WTC11 (cell line): Measurements from ENCODE around the gene CLOCK. TPM values are rescaled to one million over a fixed set of nuclear protein-coding genes. Genes with fewer than 3 reads are reported as not detected.

ENCODE experiments used
- ATAC-seq: fragments of 200-7000 bp; cut with Tn5 transposase; 2 replicates; pipeline ENCODE4 v1.10.0; 2021; ENCODE audit warnings: mild to moderate bottlenecking, moderate library complexity
- CTCF ChIA-PET: fragments of 300-600 bp; sonication (Branson Sonifier 250); formaldehyde crosslinking; loops from one replicate; lab custom pipeline; 2021; ENCODE audit warnings: antibody characterized with exemption; lab: Charles Lee
- POLR2A ChIA-PET: fragments of 350-600 bp; sonication (Branson Sonifier 250); formaldehyde crosslinking; loops from one replicate; lab custom pipeline; 2021; ENCODE audit warnings: antibody characterized with exemption; lab: Charles Lee
- DNase-seq: peaks from one replicate; pipeline ENCODE4 v3.0.0; 2021; ENCODE audit warnings: low spot score
- H3K27ac Mint-ChIP-seq: 2 replicates; pipeline ENCODE4 v1.8.0; 2021; ENCODE audit warnings: mixed read lengths
- H3K27me3 Mint-ChIP-seq: 2 replicates; pipeline ENCODE4 v1.8.0; 2021; ENCODE audit warnings: low read depth, mild to moderate bottlenecking, moderate library complexity, mixed read lengths
- H3K36me3 Mint-ChIP-seq: 2 replicates; pipeline ENCODE4 v1.8.0; 2021; ENCODE audit warnings: mixed read lengths
- H3K4me1 Mint-ChIP-seq: 2 replicates; pipeline ENCODE4 v1.8.0; 2022; ENCODE audit warnings: mixed read lengths
- H3K4me3 Mint-ChIP-seq: 2 replicates; pipeline ENCODE4 v1.8.0; 2021; ENCODE audit warnings: mild to moderate bottlenecking, moderate library complexity, mixed read lengths
- H3K9me3 Mint-ChIP-seq: 2 replicates; pipeline ENCODE4 v1.8.0; 2021; ENCODE audit warnings: mixed read lengths
- ATF2 ChIP-seq: sonication (generic); formaldehyde crosslinking; IDR thresholded peaks from 2 replicates; pipeline ENCODE4 v1.8.1; 2022; ENCODE audit warnings: low read depth, missing genetic modification reagents, borderline replicate concordance
- CBFB ChIP-seq: sonication (generic); formaldehyde crosslinking; IDR thresholded peaks from 2 replicates; pipeline ENCODE4 v1.8.1; 2022; ENCODE audit warnings: mild to moderate bottlenecking, low read depth, missing genetic modification reagents
- CREB1 ChIP-seq: sonication (generic); formaldehyde crosslinking; IDR thresholded peaks from 2 replicates; pipeline ENCODE4 v1.8.0; 2023; ENCODE audit warnings: mild to moderate bottlenecking, missing genetic modification reagents
- EMX1 ChIP-seq: fragments of 250-450 bp; sonication (Bioruptor Pico); IDR thresholded peaks from 2 replicates; pipeline ENCODE4 v1.8.0; 2021; ENCODE audit warnings: mild to moderate bottlenecking
- GRHL2 ChIP-seq: fragments of 250-450 bp; sonication (Bioruptor Pico); IDR thresholded peaks from 2 replicates; pipeline ENCODE4 v1.8.0; 2022; ENCODE audit warnings: mild to moderate bottlenecking, moderate library complexity; ENCODE audit not compliant: insufficient replicate concordance, severe bottlenecking
- GTF2I ChIP-seq: fragments of 250-450 bp; sonication (Bioruptor Pico); conservative IDR thresholded peaks from 2 replicates; pipeline ENCODE4 v1.4.0; 2021; ENCODE audit warnings: mild to moderate bottlenecking
- JUN ChIP-seq: sonication (generic); formaldehyde crosslinking; IDR thresholded peaks from 2 replicates; pipeline ENCODE4 v1.8.0; 2023; ENCODE audit warnings: mild to moderate bottlenecking, missing genetic modification reagents
- NFATC4 ChIP-seq: fragments of 250-450 bp; sonication (Bioruptor Pico); IDR thresholded peaks from 2 replicates; pipeline ENCODE4 v1.9.0; 2021; ENCODE audit warnings: mild to moderate bottlenecking
- SMAD3 ChIP-seq: sonication (generic); formaldehyde crosslinking; IDR thresholded peaks from 2 replicates; pipeline ENCODE4 v1.8.0; 2022; ENCODE audit warnings: missing genetic modification reagents, mild to moderate bottlenecking, borderline replicate concordance
- SMAD4 ChIP-seq: sonication (generic); formaldehyde crosslinking; IDR thresholded peaks from 2 replicates; pipeline ENCODE4 v1.8.0; 2022; ENCODE audit warnings: mild to moderate bottlenecking, missing genetic modification reagents
- SOX15 ChIP-seq: fragments of 250-450 bp; sonication (Bioruptor Pico); IDR thresholded peaks from 2 replicates; pipeline ENCODE4 v1.9.0; 2021; ENCODE audit warnings: mild to moderate bottlenecking
- SP1 ChIP-seq: sonication (generic); formaldehyde crosslinking; conservative IDR thresholded peaks from 2 replicates; pipeline ENCODE4 v1.8.1; 2022; ENCODE audit warnings: missing genetic modification reagents
- TCF7 ChIP-seq: sonication (generic); formaldehyde crosslinking; IDR thresholded peaks from 2 replicates; pipeline ENCODE4 v1.8.0; 2022; ENCODE audit warnings: mild to moderate bottlenecking, low read depth, missing genetic modification reagents, moderate library complexity
- TEAD4 ChIP-seq: sonication (generic); formaldehyde crosslinking; IDR thresholded peaks from 2 replicates; pipeline ENCODE4 v1.8.0; 2022; ENCODE audit warnings: mild to moderate bottlenecking, missing genetic modification reagents
- USF1 ChIP-seq: sonication (generic); formaldehyde crosslinking; IDR thresholded peaks from 2 replicates; pipeline ENCODE4 v1.8.0; 2022; ENCODE audit warnings: mild to moderate bottlenecking, missing genetic modification reagents
- ZNF138 ChIP-seq: sonication (generic); formaldehyde crosslinking; conservative IDR thresholded peaks from 2 replicates; pipeline ENCODE4 v1.8.1; 2022; ENCODE audit warnings: mild to moderate bottlenecking, moderate library complexity, missing genetic modification reagents
- ZNF232 ChIP-seq: sonication (generic); formaldehyde crosslinking; IDR thresholded peaks from 2 replicates; pipeline ENCODE4 v1.8.0; 2022; ENCODE audit warnings: mild to moderate bottlenecking, missing genetic modification reagents
- ZNF263 ChIP-seq: sonication (generic); formaldehyde crosslinking; IDR thresholded peaks from 2 replicates; pipeline ENCODE4 v1.8.1; 2022; ENCODE audit warnings: low read depth, mild to moderate bottlenecking, moderate library complexity, missing genetic modification reagents
- ZNF281 ChIP-seq: sonication (generic); formaldehyde crosslinking; IDR thresholded peaks from 2 replicates; pipeline ENCODE4 v1.8.0; 2023; ENCODE audit warnings: mild to moderate bottlenecking, missing genetic modification reagents
- ZNF396 ChIP-seq: fragments of 250-450 bp; sonication (Bioruptor Pico); IDR thresholded peaks from 2 replicates; pipeline ENCODE4 v1.8.0; 2021; ENCODE audit warnings: mild to moderate bottlenecking, moderate library complexity, borderline replicate concordance
- ZNF512 ChIP-seq: sonication (generic); formaldehyde crosslinking; IDR thresholded peaks from 2 replicates; pipeline ENCODE4 v1.8.1; 2022; ENCODE audit warnings: missing genetic modification reagents, borderline replicate concordance
- total RNA-seq: library from RNA; stranded (reverse); gene quantifications from 3 replicates; pipeline ENCODE4 v1.2.3, GENCODE V29; 2021
- TF ChIP-seq, protein P1 (sequence below): fragments of 250-450 bp; sonication (Bioruptor Pico); IDR thresholded peaks from 2 replicates; pipeline ENCODE4 v1.9.0; 2021; ENCODE audit warnings: mild to moderate bottlenecking

CLOCK gene
- total RNA-seq, 1 experiment from 2014 or later = 18.6 TPM

- no peak for DNase-seq
- no peak for TF ChIP-seq CBFB
- no peak for TF ChIP-seq ATF2 (CRISPR knock-in tag)
- no peak for TF ChIP-seq NFATC4 (CRISPR knock-in tag)
- TF ChIP-seq ZNF138 = no peak
- TF ChIP-seq GRHL2 (CRISPR knock-in tag) = no peak
- TF ChIP-seq TCF7 = no peak
- no peak for TF ChIP-seq SMAD3 (CRISPR knock-in tag)
- TF ChIP-seq, protein P1, sequence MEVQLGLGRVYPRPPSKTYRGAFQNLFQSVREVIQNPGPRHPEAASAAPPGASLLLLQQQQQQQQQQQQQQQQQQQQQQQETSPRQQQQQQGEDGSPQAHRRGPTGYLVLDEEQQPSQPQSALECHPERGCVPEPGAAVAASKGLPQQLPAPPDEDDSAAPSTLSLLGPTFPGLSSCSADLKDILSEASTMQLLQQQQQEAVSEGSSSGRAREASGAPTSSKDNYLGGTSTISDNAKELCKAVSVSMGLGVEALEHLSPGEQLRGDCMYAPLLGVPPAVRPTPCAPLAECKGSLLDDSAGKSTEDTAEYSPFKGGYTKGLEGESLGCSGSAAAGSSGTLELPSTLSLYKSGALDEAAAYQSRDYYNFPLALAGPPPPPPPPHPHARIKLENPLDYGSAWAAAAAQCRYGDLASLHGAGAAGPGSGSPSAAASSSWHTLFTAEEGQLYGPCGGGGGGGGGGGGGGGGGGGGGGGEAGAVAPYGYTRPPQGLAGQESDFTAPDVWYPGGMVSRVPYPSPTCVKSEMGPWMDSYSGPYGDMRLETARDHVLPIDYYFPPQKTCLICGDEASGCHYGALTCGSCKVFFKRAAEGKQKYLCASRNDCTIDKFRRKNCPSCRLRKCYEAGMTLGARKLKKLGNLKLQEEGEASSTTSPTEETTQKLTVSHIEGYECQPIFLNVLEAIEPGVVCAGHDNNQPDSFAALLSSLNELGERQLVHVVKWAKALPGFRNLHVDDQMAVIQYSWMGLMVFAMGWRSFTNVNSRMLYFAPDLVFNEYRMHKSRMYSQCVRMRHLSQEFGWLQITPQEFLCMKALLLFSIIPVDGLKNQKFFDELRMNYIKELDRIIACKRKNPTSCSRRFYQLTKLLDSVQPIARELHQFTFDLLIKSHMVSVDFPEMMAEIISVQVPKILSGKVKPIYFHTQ (CRISPR knock-in tag) = no peak
- TF ChIP-seq ZNF512 (CRISPR knock-in tag) = no peak
- TF ChIP-seq EMX1 (CRISPR knock-in tag) = no peak
- TF ChIP-seq USF1 (CRISPR knock-in tag) = no peak
- TF ChIP-seq SP1 (CRISPR knock-in tag) = no peak
- no peak for TF ChIP-seq TEAD4 (CRISPR knock-in tag)
- TF ChIP-seq ZNF263 = no peak
- TF ChIP-seq ZNF232 (CRISPR knock-in tag) = no peak
- no peak for TF ChIP-seq CREB1
- no peak for TF ChIP-seq SOX15 (CRISPR knock-in tag)
- Mint-ChIP-seq H3K27me3 (no peaks in the 10 kb centered on the region), H3K4me1 (peaks cover 38% of the 10 kb centered on the region), H3K9me3 (no peaks in the 10 kb centered on the region), H3K36me3 (peaks cover 25% of the 10 kb centered on the region), H3K4me3 (no peak overlapping the region), H3K27ac (peak overlapping the region; percentile 64)
- ChIA-PET CTCF (no interaction called here), POLR2A (no interaction called here)
- peak; percentile 16; the same call in 1 of the 2 replicates for ATAC-seq
These were observed 111.4 kb downstream of the CLOCK start for GRCh38 chr4:55435141-55435841.

GRCh38 chr4:55431710-55432336, 114.9 kb downstream of the CLOCK start:
- Mint-ChIP-seq H3K36me3 (peaks cover 24% of the 10 kb centered on the region), H3K27me3 (no peaks in the 10 kb centered on the region), H3K4me3 (no peak overlapping the region), H3K4me1 (peaks cover 41% of the 10 kb centered on the region), H3K27ac (peak overlapping the region; percentile 84), H3K9me3 (no peaks in the 10 kb centered on the region)
- DNase-seq (no peak), ATAC-seq (peak; percentile 53)
- CTCF ChIA-PET = interaction anchor here (0.8 to 1.4 kb wide), 6 partner anchors 69 to 468 kb away, joined by 4 to 8 read pairs (median 6); no protein-coding TSS in a partner anchor
- POLR2A ChIA-PET = interaction anchor here (0.6 kb wide), 1 partner anchor 271 kb away, joined by 4 read pairs; no protein-coding TSS in a partner anchor
- TF ChIP-seq CBFB = no peak
- no peak for TF ChIP-seq GTF2I (CRISPR knock-in tag)
- no peak for TF ChIP-seq CREB1
- no peak for TF ChIP-seq JUN (CRISPR knock-in tag)
- no peak for TF ChIP-seq ZNF281
- TF ChIP-seq SMAD4 = no peak
- no peak for TF ChIP-seq ZNF396 (CRISPR knock-in tag)
- no peak for TF ChIP-seq USF1 (CRISPR knock-in tag)
